Activated CD8-positive, alpha-beta memory T cell treated with anti-CD3 and anti-CD28 coated beads for 4 hours (primary cell): ENCODE results near the gene SIPA1L3.
"Not testable (repeated sequence)": the region's sequence is repeated elsewhere in the genome, so short reads cannot be mapped to it uniquely, and the experiment has no call there.

ENCODE experiments used
- DNase-seq, 2 donors: peaks; one replicate each; pipeline ENCODE4 v3.0.0-alpha.2; 2020; ENCODE audit warnings: low read depth in 2 of 2

SIPA1L3 gene

DNA sequence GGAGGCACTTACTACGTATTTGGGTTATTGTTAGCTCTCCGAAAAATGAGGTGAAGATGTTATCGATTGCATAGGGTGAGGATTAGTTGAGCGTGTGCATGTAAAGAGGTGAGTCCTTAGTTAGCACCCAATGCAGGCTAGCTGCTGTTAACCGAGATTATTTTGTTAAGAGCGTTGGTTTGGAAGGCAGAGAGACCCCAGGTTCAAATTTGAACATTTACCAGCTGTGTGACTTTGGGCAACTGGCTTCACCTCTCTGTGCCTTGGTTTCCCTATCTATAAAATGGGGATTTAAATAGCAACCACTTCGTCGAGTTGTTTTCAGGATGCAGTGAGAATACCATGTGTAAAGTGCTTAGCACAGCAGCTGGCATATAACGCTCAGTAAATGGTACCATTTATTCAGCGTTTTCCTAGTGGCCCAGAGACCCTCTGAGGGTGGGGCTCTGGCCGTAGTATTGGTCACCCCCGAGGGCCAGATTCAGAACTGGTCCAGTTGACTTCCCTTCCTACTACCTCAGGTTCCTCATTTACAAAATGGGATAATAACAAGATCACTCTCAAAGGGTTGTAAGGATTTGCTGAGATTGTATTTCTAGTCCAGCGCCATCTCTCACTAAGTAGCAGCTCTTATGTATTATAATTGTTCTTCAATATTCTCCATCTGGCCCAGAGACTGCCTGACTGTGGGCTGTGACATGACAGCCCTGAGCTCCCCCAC is 887 bp downstream of the SIPA1L3 start:
- no peak for DNase-seq

DNA sequence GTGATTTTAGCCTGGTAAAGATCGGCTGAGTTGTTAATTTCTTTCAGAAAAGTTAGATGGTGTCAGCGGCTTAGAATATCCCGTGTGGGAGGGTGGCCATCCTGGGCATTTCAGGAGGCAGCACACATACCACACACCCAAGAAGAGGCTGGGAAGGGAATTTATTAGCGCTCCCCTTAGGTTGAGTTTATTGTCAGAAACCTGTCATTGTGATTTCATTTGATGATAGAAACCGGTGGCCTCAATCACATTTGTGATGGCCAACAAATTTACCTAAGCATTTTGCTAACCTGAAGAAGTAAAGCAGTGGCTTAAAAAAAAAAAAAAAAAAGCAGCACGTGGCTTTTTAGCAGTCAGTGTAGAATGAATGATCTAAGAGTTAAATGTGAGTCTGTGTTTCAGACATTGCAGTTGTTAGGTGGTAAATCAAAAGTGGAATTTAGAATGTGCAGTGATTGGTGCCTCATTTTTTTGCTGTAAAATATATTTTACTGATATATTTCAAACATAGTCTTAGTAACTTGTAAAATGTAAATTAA is 2.7 kb downstream of the SIPA1L3 start:
- no peak for DNase-seq

DNA sequence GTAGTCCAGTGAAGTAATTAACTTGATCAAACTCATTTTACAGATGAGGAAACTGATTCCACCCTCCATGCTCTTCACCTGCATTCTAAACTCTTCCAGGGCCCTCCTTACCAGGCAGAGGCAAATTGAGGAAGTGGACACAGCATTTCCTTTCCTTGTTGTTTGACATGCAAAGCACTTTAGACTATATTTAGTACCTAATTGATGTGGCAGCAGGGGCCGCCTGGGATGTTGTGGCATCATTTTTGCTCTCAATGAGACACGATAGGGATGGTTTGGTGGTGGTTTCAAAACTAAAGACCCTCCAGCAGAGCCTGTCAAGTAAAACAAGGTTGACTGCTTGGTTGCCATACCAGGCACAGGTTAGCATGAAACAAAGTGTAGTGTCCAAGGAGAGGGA is 7.9 kb downstream of the SIPA1L3 start:
- DNase-seq: no peak

GRCh38 chr19:37920591-37921450 is 13.8 kb downstream of the SIPA1L3 start:
- DNase-seq: no peak

- DNase-seq: not testable (repeated sequence)
These were observed 17.6 kb downstream of the SIPA1L3 start for GRCh38 chr19:37924573-37924972.

DNA sequence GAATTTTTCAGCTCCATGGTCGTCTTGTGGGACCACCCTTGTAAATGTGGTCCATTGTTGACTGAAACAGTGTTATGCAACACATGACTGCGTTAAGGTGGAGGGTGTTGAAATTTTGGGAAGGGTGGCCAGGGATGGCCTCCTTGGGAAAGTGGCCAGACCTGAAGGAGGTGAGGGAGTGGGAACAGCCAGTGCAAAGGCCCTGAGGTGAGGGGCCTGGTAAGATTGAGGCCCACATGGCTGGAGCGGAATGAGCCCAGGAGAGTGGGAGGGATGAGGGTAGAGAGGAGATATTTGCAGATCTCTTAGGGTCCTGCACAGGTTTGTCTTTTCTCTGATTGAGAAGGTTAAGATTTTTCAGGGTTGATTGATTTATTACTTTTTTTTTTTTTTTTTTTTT is 18.2 kb downstream of the SIPA1L3 start:
- DNase-seq: no peak

DNA sequence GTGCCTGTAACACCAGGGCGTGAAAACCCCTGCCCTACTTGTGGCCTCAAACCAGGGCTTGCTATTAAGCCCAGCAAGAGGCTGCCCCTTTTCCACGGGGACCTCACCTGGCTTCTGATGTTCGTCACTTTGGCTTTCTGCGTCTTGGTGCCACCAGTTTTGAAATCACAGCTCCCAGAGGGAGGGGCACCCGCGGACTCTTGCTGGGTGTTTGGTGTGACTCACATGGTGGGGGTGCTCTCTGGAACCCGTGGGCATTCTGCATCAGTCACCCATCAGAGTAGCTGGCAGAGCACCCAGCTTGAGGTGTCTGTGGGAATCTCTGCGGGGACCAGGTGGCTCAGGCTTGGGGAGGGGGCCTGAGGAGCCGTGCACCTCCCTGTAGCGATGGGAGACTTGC is 19.2 kb downstream of the SIPA1L3 start:
- DNase-seq: no peak

DNA sequence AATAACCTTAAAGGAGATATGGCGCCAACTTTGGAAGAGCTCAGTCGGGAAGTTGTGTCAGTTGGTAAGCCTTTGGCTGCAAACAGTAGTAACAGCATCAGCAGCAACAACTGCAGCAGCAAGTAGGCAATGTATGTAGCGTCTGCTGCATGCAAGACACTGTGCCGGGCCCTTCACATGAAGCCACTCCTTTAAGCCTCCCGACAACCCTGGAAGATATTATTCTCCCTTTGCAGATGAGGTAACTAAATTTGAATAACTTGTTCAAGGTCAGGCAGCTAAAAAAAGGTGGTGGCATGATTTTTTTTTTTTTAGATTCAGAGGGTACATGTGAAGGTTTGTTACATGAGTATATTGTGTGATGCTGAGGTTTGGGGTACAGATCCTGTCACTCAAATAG is 19.7 kb downstream of the SIPA1L3 start:
- no peak for DNase-seq

DNA sequence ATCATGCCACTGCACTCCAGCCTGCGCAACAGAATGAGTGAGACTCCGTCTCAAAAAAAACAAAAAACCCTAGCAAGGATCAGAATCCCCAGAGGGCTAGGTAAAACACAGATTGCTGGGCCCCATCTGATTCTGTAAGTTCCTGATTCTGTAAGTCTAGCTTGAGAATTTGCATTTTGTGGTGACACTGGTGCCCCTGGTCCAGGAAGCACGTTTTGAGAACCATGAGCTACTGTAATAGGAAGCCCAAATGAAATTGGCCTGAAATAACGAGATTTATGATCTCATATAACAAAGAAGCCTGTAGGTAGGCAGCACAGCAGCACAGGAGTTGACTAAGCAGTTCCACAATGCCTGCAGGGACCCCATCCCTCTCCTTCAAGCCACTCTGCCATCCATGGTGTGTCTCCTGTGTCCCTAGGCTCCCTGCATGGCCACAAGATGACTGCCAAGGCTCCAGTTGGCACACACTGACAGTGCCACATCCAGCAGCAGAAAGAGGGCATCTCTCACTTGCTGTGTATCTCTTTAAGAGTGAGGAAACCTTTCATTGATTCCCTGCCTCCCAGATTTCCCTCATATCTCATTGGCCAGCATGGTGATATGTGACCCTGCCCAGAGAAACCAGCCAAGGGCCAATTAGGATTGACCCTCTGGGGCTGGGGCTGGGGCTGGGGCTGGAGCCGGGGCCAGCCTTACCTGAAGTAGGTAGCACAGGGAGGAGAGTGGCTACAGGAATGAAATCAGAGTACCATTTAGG is 21.7 kb downstream of the SIPA1L3 start:
- no peak for DNase-seq

DNA sequence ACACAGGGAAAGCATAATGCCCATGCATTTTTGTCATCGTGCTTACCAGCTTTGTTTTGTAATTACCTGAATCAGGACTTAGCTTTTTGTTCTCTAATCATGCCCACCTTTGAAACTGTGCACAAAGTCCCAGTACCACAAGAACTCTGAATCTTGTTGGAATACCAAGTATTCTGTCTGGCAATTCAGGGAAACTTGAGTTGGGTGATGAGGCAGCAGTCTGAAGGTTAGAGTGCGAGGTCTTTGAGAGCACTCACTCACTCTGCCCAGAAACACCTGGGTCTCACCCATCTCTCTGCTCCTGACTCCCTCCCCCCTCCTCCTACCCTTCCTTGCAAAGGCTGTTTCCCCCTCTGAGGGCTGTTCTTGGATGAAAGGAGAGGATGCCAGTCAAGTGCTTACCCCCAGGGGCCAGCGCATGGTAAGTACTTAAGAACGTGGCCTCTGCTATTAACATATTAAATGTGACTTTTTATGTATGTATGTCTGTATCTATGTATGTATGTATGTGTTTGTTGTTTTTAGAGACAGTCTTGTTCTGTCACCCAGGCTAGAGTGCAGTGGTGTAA is 22.4 kb downstream of the SIPA1L3 start:
- no peak for DNase-seq

DNA sequence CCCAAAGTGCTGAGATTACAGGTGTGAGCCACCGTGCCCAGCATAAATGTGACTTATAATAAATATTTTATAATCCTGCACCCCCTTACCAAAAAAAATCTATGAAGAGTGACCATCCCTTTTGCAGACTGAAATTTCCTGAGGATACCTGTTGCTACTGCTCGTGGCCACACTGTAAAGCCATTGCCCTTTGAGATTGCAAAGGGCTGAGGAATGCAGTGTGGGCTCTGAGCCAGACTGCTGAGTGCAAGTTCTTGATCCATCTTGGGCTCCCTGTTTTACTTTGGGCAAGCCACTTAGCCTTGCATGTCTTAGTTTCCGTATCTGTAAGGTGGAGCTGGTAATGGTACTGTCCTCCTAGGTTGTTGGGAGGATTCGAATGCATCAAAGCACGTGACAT is 23.4 kb downstream of the SIPA1L3 start:
- no peak for DNase-seq

DNA sequence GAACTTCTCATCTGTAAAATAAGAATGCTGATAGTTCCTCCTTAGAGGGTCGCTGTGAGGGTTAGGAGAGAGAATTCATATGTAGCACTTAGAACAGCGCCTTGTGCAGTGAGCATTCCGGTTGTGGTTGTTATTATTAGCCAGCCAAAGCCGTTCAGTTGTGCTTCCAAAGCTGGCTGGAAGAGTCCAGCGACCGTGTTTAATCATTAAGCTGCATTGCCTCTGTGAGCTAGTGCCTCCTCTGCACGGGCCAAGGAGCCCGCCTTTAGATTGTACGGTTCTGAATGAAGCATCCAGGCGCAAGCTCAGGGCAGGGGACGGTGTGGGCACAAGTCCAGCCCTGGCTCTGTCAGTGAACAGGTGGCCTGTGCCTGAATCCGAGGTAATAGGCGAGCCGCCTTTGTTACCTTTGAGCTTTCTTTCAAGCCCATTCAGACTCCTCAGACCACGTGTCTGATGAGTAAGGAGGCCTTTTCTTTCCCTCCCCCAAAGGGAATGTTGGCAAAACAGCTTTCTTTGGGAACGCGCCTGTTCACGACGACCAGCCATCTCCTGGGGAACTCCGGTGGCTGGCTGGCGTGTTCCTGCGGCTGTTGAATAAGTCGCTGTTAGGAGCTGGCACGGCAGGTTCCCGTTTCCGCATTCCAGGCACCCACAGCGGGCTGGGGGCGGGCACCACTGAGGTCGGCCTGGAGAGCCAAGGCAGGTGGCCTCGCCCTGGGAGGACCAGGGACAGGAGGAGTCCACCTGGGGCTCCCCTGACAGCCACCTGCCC is 25.1 kb downstream of the SIPA1L3 start:
- DNase-seq: no peak

DNA sequence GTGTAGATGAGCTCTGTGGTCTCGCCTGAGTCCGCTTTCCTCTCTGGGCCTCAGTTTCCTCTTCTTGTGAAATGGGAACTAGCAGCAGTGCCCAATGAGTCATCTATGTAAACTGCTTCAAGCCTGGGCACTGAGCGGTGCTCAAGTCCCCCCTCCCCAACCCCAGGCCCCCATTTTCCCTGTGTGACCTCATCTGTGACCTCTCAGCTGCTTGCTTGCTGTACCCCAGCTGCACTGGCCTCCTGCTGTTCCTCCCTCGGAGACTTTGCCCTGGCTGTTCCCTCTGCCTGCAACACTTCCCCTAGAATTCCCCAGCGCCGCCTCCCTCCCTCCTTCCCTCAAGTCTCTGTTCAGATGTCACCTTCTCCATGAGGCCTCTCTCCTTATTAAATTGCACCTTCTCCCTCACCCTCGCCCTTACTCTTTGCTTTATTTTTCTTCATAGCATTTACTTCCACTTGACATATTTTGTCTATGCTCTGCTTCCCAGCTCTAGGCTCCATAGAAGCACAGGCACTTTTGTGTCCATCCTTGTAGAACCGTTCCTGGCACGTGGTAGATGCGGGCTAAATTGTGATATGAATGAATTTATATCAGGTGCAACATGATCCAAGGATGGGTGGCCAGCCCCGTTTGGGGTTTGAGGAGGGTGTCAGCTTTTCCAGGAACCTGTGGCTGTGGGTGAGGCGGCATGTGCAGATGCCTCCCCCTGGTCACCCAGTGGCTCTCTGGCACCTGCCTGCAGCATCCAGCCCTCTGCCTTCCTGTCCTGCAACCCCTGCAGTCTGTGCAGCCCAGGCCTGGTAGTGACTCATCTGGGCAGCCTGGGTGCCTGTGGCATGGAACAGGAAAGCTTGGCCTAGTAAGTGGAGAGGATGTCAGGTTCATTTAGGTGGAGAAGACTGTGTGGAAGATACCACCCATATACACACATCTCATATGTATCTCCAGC is 26.3 kb downstream of the SIPA1L3 start:
- DNase-seq: no peak

- DNase-seq: no peak
These were observed 26.9 kb downstream of the SIPA1L3 start for GRCh38 chr19:37933937-37934358.

- no peak for DNase-seq
These were observed 28.3 kb downstream of the SIPA1L3 start for GRCh38 chr19:37935341-37935740.

DNA sequence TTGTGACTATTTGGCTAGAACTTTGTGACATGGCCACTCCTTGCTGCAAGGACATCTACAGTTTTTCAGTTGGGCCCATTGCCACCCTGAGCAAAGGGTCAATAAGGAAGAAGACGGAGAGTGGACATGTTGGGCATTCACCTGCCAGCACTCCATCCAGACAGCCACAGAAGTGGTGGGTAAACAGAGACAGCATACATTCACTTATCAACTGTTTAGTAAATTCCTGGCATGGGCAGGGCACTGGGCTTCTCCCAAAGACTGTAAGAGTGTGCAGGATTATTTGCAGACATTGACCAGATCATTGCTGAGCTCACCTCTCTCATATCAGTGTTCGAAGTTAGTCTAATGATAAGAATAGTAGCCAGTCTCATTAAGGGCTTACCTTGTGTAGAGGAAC is 29.2 kb downstream of the SIPA1L3 start:
- DNase-seq: no peak

DNA sequence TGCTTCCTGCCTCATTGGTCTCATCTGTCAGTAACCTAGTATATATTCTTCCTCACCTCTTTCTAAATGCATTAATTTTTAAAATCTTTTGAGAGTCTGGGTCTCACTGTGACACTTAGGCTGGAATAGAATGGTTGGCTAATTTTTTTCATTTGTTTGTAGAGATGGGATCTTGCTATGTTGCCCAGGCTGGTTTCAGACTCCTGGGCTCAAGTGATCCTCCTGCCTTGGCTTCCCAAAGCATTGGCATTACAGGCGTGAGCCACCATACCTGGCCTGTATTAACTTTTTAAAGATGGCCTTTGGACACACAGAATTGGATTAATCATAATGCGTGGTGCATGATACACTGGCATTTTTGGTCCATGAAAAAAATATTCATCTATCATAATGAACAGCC is 29.9 kb downstream of the SIPA1L3 start:
- DNase-seq: no peak

DNA sequence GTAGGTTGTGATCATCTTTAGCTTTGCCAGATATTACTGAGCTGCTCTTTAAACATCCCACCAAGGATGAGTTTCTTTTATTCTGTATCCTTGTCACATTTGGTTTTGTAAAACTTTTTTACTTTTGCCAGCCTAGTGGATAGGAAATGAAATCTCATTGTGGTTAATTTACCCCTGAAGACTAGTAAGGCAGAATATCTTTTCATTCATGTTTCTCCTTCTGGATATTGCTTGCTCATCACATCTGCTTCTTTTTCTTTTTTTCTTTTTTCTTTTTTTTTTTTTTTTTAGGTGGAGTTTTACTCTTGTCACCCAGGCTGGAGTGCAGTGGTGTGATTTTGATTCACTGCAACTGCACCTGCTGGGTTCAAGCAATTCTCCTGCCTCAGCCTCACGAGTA is 31.3 kb downstream of the SIPA1L3 start:
- DNase-seq: no peak

DNA sequence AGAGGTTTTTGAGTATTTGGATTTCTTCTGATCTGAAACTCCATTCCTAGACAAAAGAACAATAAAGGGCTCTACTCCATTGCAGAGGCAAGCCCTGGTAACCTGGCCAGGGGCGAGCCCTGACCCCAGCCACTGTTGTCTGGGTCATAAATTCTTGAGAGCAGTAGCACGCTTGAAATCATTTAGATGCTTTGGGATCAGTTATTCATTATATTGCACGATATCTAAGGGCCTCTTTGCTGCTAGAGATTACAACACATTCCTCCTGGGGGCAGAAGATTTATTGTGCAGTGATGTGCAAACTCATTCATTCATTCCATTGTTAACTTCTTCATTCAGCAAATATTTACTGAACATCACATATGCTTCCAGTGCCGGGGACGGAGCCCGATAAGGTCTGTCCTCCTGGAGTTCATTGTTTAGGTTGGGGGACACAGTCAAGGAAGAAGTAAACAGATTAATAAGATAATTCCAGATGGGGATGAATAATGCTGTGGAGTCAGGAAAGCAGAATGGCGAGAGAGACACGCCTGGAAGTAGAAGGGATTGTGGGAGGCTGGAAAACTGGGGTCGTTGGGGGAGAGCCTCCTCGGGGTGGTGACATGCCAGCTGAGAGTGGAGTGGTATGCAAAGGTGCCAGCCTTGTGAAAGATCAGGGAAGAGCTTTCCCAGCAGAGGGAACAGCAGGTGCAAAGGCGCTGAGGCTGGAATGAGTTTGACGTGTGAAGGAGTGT is 34.9 kb downstream of the SIPA1L3 start:
- DNase-seq: no peak
